Measurements from ENCODE around the gene ABCG2. TPM values are rescaled to one million over a fixed set of nuclear protein-coding genes. Genes with fewer than 3 reads are reported as not detected.
A peak's percentile ranks its signal among the peaks of the same experiment; 100 is the strongest.

The ABCG2 gene
- total RNA-seq, 1 experiment from 2014 or later, result 23.7 TPM

DNA sequence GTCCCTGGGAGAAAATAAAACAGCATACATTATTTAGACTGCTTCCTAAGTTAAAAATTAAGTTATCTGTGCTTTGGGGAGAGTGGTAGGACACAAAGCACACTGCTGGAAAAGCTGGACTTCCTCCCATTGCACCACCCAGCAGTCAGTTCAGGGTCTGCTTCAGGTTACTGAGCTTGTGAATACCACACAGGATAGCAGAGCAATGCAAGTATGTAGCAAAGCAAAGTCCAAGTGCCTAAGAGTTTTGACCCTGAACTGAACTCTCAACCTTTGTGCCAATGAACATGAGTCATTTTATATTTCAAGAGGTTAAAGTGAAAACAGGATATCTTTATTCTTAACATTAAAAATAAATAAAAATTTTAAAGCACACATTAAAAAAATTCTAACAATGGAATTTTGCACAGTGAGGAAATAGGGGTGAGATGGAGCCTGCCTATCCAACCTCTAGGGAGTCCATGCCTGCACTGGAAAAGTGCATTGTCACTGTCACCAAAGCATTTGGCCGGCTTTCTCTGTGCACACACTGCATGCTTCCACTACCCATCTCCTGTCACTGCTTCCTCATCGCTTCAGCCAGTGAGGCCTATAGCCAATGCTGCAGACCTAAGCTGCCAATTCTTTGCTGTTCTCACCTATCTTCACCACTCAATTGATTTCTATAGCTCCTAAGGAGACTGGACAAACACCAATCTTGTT is 50.9 kb downstream of the ABCG2 start:
- no peaks in the 10 kb centered on the region for H3K27me3 ChIP-seq (replicated peaks; ENCODE audit: control insufficient read depth, insufficient read depth, low read length)
- peaks cover 21% of the 10 kb centered on the region for H3K36me3 Mint-ChIP-seq (ENCODE audit: insufficient read depth, unreplicated experiment)
- TF ChIP-seq, protein P1, sequence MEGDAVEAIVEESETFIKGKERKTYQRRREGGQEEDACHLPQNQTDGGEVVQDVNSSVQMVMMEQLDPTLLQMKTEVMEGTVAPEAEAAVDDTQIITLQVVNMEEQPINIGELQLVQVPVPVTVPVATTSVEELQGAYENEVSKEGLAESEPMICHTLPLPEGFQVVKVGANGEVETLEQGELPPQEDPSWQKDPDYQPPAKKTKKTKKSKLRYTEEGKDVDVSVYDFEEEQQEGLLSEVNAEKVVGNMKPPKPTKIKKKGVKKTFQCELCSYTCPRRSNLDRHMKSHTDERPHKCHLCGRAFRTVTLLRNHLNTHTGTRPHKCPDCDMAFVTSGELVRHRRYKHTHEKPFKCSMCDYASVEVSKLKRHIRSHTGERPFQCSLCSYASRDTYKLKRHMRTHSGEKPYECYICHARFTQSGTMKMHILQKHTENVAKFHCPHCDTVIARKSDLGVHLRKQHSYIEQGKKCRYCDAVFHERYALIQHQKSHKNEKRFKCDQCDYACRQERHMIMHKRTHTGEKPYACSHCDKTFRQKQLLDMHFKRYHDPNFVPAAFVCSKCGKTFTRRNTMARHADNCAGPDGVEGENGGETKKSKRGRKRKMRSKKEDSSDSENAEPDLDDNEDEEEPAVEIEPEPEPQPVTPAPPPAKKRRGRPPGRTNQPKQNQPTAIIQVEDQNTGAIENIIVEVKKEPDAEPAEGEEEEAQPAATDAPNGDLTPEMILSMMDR (IDR thresholded peaks at IDR 0.05; ENCODE audit: insufficient read depth in 1 of 2, low read depth in 1 of 2, low read length in 1 of 2, severe bottlenecking in 1 of 2, unreplicated experiment in 1 of 2), result no peak
- peaks cover 57% of the 10 kb centered on the region for H3K4me1 ChIP-seq
- ChIA-PET POLR2A (interaction anchor here (0.5 to 1.5 kb wide), 2 partner anchors 51 to 90 kb away, joined by 4 to 5 read pairs; partner anchors contain the start of gene ABCG2), CTCF (interaction anchor here (0.6 to 1.5 kb wide), 3 partner anchors 40 to 90 kb away, joined by 3 to 4 read pairs (median 3); no protein-coding TSS in a partner anchor)
- H3K4me3 Mint-ChIP-seq (ENCODE audit: unreplicated experiment), result no peak overlapping the region
- H3K4me1 Mint-ChIP-seq (ENCODE audit: low read depth, unreplicated experiment), result peaks cover 33% of the 10 kb centered on the region
- peak overlapping the region; percentile 83 for H3K27ac Mint-ChIP-seq (ENCODE audit: unreplicated experiment)
- H3K36me3 ChIP-seq (ENCODE audit: control insufficient read depth, insufficient read depth, low read length), result no peaks in the 10 kb centered on the region
- no peaks in the 10 kb centered on the region for H3K9me3 ChIP-seq
- peak; percentile 67 to 83 for DNase-seq
- intact Hi-C loops (cut with micrococcal nuclease; ENCODE audit: unreplicated experiment), result loop anchor here (1.0 to 5.0 kb wide), 4 partner anchors 38 to 105 kb away; no protein-coding TSS in a partner anchor
- no peaks in the 10 kb centered on the region for H3K27me3 Mint-ChIP-seq (ENCODE audit: insufficient read depth, unreplicated experiment)
- H3K4me3 ChIP-seq (ENCODE audit: low read depth, low read length), result no peak overlapping the region
- no TSS peak for BruUV-seq (replicated peaks)
- no peaks in the 10 kb centered on the region for H3K9me3 Mint-ChIP-seq (ENCODE audit: unreplicated experiment)

- H3K9me3 ChIP-seq, result no peaks in the 10 kb centered on the region
- H3K9me3 Mint-ChIP-seq (ENCODE audit: unreplicated experiment), result no peaks in the 10 kb centered on the region
- TF ChIP-seq, protein P1 (IDR thresholded peaks at IDR 0.05; ENCODE audit: insufficient read depth in 1 of 2, low read depth in 1 of 2, low read length in 1 of 2, severe bottlenecking in 1 of 2, unreplicated experiment in 1 of 2), result no peak
- H3K36me3 Mint-ChIP-seq (ENCODE audit: insufficient read depth, unreplicated experiment), result peaks cover 21% of the 10 kb centered on the region
- ChIA-PET POLR2A (no interaction called here), CTCF (no interaction called here)
- intact Hi-C loops (cut with micrococcal nuclease; ENCODE audit: unreplicated experiment), result loop anchor here (2.0 to 5.0 kb wide), 2 partner anchors 51 to 106 kb away; no protein-coding TSS in a partner anchor
- no peak overlapping the region for H3K27ac Mint-ChIP-seq (ENCODE audit: unreplicated experiment)
- no peak for DNase-seq
- H3K27me3 ChIP-seq (replicated peaks; ENCODE audit: control insufficient read depth, insufficient read depth, low read length), result no peaks in the 10 kb centered on the region
- peaks cover 52% of the 10 kb centered on the region for H3K4me1 ChIP-seq
- H3K4me1 Mint-ChIP-seq (ENCODE audit: low read depth, unreplicated experiment), result peaks cover 27% of the 10 kb centered on the region
- H3K4me3 ChIP-seq (ENCODE audit: low read depth, low read length), result no peak overlapping the region
- no TSS peak for BruUV-seq (replicated peaks)
- peak overlapping the region; percentile 40 for H3K4me3 Mint-ChIP-seq (ENCODE audit: unreplicated experiment)
- no peaks in the 10 kb centered on the region for H3K27me3 Mint-ChIP-seq (ENCODE audit: insufficient read depth, unreplicated experiment)
- no peaks in the 10 kb centered on the region for H3K36me3 ChIP-seq (ENCODE audit: control insufficient read depth, insufficient read depth, low read length)
These were observed 52.2 kb downstream of the ABCG2 start for GRCh38 chr4:88106205-88106604.

DNA sequence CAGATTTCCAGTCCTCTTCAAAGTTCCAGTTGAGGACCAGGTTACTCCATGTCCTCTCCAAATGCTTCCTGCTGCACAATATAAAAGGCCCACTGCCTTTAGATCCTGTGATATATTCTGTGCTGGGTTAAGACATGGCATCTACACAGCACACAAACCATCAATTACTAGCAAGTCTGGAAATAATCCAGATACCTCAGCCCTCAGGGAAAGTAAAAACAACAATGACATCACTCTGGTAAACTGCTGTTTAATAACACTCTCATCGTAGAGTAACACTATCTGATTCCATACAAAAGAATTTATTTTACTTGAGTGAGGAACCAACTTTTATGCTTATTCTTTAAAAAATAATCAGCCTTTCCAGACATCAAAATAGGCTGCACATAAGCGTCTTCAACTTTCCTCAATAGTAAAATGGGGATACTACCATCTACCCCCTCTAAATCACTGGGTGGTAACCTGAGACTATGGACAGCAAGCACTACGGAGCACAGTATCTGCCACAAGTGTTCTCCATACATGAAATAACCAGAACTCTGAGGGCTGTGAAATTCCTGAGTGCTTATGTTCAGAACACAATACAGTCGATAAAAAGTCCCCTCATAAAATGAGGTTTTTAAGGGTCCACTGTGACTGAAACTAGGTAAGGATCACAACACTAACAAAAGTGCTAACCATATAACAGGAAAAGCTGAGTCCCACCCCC is 53.4 kb downstream of the ABCG2 start:
- peaks cover 42% of the 10 kb centered on the region for H3K4me1 ChIP-seq
- DNase-seq, result no peak
- Mint-ChIP-seq H3K4me3 (ENCODE audit: unreplicated experiment) (no peak overlapping the region), H3K9me3 (ENCODE audit: unreplicated experiment) (no peaks in the 10 kb centered on the region), H3K4me1 (ENCODE audit: low read depth, unreplicated experiment) (peaks cover 27% of the 10 kb centered on the region), H3K36me3 (ENCODE audit: insufficient read depth, unreplicated experiment) (peaks cover 29% of the 10 kb centered on the region), H3K27me3 (ENCODE audit: insufficient read depth, unreplicated experiment) (no peaks in the 10 kb centered on the region), H3K27ac (ENCODE audit: unreplicated experiment) (peak overlapping the region; percentile 15)
- intact Hi-C loops (cut with micrococcal nuclease; ENCODE audit: unreplicated experiment), result loop anchor here (5.0 kb wide), 1 partner anchor 107 kb away; no protein-coding TSS in a partner anchor
- ChIA-PET POLR2A (no interaction called here), CTCF (no interaction called here)
- no TSS peak for BruUV-seq (replicated peaks)
- no peaks in the 10 kb centered on the region for H3K27me3 ChIP-seq (replicated peaks; ENCODE audit: control insufficient read depth, insufficient read depth, low read length)
- H3K4me3 ChIP-seq (ENCODE audit: low read depth, low read length), result no peak overlapping the region
- TF ChIP-seq, protein P1 (IDR thresholded peaks at IDR 0.05; ENCODE audit: insufficient read depth in 1 of 2, low read depth in 1 of 2, low read length in 1 of 2, severe bottlenecking in 1 of 2, unreplicated experiment in 1 of 2), result no peak
- H3K9me3 ChIP-seq, result no peaks in the 10 kb centered on the region
- no peaks in the 10 kb centered on the region for H3K36me3 ChIP-seq (ENCODE audit: control insufficient read depth, insufficient read depth, low read length)
